GM21619 (cell line): ENCODE results near the gene SULF2.

Experiments used
- ATAC-seq: cut with Tn5 transposase; IDR thresholded peaks from one replicate; pipeline ENCODE4 v1.9.1; 2021; ENCODE audit not compliant: unreplicated experiment

The SULF2 gene

DNA sequence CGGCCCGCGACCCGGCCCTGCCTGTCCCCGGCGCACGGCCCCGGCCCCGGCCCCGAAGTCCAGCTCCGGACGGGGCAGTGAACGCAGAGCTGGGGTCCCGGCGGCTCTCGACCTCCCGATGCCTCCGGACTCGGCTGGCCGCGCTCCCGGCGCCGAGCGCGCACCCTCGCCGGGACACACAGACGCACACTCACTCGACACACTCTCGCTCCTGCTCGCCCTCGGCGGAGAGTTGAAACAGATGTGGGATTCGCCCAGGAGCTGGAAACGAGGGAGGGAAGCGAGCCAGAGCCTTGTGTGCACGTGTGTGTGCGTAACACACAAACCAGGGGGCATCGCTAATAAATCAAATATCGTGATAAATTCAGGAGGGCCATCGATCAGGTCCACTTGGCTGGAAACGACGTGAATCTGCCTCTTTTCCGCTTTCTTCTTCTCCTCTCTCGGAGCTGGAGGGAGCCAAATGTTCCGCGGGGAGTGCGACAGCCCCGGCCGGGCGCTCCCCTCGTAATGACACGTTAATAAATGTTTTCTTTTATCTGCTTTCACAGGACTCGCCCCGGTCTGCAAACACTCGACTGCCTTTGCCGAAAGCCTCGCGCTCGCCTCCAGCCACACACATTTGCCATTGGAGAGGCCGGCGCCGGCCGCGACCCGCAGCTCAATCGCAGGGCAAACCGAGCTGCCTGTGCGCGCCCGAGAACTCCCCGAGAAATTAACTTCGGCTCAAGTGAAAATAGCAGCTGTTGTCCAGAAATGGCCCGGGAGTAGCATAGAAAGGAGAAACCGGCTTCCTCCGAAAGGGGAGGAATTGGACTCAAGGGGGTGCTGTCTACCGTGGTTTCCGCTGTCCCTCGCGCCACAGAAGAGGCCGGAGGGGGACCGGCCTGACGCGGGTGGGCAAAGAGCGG is 828 bp upstream of the SULF2 start:
- ATAC-seq: no peak

DNA sequence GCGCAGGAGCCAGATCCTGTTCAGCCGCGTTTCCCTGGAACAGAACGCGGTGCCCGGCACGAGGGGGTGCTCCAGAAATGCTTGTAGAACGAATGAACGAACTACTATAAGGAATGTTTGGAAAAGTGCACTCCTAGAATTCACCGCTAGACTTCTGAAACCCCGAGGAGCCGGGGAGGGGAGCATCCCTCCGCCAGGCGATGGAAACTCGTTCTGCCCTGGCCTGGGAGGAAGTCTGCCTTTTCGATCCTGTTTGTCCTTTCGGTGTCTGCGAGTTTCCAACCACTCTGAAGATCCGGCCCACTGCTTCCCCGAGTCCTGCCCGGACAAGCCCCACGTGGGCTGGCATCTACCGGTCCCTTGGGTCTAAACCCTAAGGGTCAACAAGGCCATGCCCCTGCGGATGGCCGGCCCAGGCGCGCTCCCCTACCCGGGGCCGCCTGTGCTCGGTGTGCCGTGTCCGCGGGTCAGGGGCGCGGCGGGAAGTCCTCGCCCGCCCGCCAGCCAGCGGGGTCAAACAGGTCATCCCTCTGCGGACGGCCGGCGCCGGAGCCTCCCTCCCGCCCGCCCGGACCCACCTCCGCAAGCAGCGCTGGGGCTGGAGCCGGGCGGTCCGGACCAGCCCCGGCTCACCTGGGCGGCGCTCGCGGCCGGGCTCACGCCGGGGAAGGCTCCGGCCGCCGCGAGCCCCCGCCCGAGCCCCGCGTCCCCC is 526 bp downstream of the SULF2 start:
- no peak for ATAC-seq

GRCh38 chr20:47783828-47784598 is 1.3 kb downstream of the SULF2 start:
- no peak for ATAC-seq

DNA sequence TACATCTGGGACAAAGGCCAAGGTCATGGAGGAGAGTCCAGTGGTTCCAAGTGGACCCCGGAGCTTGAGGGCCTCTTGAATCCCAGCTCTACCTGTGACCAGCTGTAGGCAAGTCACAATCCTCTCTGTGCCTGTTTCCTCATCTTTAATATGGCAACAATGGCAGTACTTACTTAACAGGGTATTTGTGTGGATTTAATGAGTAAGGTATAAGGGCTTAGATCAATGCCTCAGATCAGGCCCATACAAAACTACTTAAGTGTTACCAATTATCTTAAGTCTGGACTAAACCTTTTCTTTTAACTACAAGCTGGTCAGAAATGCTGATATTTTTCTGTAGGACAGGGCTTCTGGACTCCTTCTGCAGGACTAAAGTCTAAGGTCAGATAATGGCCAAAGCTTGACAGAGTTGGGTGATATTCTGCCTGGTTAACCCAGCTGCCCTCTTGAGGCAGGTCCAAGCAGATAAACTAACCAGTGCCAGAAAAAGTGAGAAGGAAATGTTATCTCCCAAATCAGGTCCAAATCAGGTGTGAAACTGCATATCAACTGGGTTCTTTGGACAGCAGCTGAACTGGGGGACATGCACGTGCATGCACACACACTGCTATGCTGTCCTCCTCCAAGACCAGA is 2.2 kb downstream of the SULF2 start:
- no peak for ATAC-seq

DNA sequence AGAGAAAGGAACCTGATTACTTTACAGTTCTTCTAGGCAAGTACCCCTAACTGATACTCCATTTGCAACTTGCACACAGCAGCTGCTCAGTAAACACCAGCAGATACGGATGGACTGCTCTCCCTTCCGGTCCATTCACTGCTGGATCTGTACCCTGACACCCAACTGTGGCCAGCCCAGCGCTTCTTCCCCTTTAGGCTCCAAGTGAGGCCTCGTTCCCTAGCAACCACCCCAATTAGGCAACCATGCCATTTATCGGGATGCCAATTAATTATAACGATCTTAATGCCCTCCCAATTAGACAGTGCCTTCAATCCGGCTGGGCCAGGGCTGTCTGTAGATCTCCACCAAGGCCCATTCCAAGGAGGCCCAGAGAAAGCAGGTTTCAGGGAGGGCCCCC is 3.2 kb downstream of the SULF2 start:
- ATAC-seq: no peak

GRCh38 chr20:47781632-47782031 is 3.6 kb downstream of the SULF2 start:
- no peak for ATAC-seq

DNA sequence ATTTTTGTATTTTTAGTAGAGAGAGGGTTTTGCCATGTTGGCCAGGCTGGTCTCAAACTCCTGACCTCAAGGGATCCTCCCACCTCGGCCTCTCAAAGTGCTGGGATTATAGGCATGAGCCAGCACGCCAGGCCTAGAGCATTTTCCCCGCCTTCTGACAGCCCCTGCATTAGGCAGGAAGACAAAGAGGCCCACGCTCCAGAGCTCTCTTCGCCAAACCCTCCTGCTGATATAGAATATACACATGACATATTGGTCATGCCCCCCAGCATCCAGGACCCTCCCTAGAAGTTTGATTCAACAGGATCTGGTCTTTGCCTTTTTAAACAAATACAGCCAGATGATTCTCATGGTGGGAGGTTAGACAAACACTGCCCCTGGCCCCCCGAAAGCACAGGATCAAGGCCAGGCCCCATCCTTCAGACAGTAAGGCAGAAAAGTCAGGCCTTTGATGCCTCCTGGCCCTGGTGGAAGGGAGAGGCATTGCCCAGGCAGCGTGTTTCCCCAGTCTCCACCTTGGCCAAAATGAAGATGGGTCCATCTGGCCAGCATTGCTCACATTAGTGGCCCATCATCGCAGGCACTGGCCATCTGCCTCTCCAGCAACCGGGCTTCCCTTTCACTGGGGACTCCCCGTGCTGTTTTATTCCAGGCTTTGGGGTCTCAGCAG is 4.4 kb downstream of the SULF2 start:
- no peak for ATAC-seq

DNA sequence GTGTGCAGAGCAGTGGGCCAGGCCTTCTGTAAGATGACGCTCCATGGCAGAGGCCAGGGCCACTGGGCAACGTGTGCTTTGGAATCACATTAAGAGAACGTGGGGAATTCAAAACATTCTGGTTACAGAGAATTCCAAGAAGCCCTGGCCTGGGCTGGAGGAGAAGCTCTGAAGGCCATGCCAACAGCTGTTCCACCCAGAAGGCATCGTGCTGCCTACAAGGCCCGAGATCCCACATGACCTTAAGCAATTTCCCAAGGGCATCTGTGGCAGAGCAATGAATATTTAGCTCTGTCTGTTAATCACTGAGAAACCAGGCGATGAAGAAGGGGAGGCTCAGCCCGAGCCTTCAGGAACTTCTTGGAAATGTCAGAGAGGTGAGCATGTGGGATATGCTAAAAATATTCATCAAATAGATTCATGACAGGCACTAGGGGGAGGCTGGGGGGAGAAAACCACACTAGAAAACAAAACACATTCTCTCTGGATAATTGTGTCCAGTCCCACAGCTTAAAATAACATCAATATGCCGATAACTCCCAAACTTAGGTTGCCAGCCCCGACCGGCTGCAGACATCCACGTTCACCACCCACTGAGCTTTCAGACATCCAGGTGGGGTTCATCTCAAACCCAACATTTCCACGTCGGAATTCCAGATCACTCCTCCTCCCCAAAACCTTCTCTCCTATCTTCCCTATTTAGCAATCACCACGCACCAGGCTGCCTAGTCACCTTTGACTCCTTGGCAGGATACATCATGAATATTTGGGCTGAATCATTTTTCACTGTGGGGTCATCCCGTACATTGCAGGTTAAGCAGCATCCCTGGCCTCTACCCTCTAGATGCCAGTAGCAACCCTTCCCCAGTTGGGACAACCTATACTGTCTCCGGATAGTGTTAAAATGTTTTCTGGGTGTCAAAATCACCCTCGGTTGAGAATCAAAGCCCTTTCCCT is 6.6 kb downstream of the SULF2 start:
- no peak for ATAC-seq

DNA sequence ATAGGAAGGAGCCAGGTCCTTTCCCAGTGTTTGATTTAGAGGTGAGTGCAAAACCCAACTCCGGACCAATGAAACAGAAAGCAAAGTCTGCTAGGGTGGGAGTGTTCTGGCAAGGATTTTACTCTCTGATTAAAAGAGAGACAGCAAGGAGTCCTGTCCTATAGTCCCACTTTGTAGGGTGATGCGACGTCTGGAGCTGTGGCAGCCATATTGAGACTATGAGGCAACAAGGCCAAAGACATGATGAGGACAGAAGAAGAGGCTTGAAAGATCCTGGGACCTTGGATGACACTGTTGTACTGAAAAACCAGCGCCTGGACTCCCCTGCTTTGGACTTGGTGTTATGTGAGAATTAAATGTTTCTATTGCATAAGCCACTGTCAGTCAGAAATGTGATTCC is 8.1 kb downstream of the SULF2 start:
- ATAC-seq: no peak

- no peak for ATAC-seq
Observed at GRCh38 chr20:47776639-47777038, 8.6 kb downstream of the SULF2 start.

DNA sequence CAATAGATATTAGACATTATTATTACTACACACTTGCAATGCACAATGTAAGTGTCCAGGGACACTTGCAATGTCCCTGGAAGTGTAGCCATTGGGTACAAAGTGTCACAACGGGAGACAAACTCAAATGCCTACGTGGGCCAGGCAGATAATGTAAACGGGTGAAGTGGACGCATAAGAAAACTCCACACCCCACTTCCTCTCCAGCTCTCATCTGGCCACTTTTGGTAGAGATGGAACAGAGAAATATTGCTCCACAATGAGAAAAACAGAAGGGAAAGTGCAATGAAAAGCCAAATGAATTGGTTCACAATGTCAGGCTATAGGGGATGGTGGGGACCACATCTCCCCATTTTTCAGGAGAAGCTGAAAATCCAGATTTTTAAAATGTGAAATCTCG is 9.4 kb downstream of the SULF2 start:
- ATAC-seq: no peak

GRCh38 chr20:47775039-47775438 is 10.2 kb downstream of the SULF2 start:
- no peak for ATAC-seq

DNA sequence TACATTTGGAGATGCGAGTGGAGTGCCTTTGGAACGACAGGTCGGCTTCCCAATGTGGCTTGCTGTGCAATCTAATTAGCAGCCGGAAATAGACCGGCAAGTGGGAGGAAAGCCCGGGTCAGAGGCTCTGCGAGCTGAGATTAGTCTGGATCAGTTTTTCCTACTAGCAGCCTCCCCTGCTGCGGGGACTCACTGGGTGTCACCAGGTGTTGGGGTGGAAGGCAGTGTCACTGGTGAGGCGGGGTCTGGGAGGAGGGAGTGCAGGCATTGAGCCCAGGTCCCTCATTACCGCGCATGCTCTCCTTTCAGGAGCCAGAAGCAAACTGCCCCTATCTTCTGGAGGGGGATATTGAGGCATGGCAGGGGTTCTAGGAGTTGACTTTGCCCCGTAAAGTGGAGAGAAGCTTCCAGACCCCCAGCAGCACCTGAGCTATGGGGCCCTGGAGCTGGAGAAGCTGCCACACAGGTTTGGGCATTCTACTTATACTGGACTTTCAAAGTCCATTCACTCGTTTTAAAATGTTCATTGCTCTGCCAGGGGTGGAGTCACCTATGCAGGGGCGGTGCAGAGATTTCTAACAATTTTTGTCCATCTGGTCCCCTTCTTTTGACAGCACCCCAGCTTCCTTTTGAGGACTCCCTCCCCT is 11.0 kb downstream of the SULF2 start:
- ATAC-seq: no peak

DNA sequence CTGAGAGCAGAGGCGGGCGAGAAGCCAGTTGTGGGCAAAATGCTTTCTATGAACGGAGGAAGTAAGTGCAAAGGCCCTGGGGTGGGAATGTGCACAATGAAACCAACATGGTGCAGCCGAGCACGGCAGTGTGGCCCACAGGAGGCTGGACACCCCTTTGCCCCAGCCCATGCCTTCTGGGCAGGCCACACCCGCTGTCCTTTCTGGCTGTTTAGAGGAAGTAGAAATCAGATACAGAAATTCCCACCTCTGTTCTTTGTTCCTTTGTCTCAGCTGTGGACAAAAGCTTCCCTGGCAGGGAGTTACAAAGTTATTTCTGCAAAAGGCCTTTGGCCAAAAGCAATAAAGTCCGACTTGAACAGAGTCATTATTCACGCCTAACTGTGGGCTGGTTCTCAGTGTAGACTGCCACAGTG is 11.9 kb downstream of the SULF2 start:
- ATAC-seq: no peak

GRCh38 chr20:47770935-47771334 is 14.3 kb downstream of the SULF2 start:
- no peak for ATAC-seq

DNA sequence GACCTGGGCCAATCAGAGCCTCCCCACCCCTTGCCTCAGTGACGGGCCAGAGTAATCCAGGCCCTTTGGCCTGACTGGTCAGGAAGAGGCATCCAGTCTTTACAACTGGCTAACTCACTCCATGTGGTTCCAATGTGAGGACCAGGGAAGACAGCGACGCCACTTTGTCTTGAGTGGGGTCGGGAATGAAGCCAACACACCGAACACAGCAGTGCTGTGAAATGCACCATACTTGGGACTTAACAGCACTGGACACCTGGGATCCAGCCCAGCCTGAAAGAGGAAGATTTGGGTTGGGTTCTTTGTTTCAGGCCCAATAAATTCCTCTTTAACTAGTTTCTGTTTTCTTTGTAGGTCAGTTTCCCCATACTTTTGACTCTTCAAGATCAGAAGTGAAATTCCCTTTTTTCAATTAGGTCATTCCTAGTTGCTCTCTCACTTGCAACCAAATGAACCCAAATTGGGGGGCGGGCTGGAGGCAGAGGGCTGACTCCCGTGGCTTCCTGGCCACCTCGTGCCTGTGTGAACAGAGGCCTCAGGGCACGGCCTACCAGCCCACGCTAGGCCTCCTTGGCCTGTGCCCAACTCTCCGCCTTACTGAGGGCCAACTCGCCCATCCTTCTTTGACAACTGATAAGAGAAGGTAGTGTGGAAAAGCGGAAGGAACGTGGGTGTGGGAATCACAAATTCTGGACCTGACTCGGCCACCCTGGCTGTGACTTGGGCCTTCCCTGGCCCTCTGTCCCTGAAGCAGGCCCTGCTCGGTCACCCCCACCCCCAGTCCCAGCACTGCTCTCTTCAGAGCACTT is 17.1 kb downstream of the SULF2 start:
- ATAC-seq: no peak

- no peak for ATAC-seq
Observed at GRCh38 chr20:47765691-47766594, 19.3 kb downstream of the SULF2 start.
